H1 (cell line): Measurements from ENCODE around the gene ACADSB. TPM values are rescaled to one million over a fixed set of nuclear protein-coding genes. Genes with fewer than 3 reads are reported as not detected.

Experiments used
- CTCF ChIA-PET: fragments of 300-600 bp; sonication (Branson Sonifier 250); formaldehyde crosslinking; loops from one replicate; lab custom pipeline; 2021; ENCODE audit not compliant: partially characterized antibody; lab: Charles Lee
- POLR2A ChIA-PET: fragments of 300-600 bp; sonication (Branson Sonifier 250); formaldehyde crosslinking; loops from one replicate; lab custom pipeline; 2021; ENCODE audit warnings: inconsistent platforms; ENCODE audit not compliant: partially characterized antibody; lab: Charles Lee
- DNase-seq, 2 experiments: peaks; one replicate each; pipeline versions ENCODE4 v3.0.0 to v3.0.0-alpha.2; 2010 to 2022; ENCODE audit warnings: low spot score in 2 of 2, low read depth in 1 of 2, mixed read lengths in 1 of 2
- FAIRE-seq: peaks from 2 replicates; lab custom pipeline; 2011; peaks lifted over from hg19 to GRCh38; lab: Jason Lieb, UNC
- H2AFZ ChIP-seq: 2 replicates; pipeline ENCODE4 v1.8.1; 2012; ENCODE audit warnings: low read length, inconsistent platforms
- H2AK5ac ChIP-seq: 2 replicates; pipeline ENCODE4 v1.6.1; 2013; ENCODE audit warnings: low read depth, low read length
- H2BK120ac ChIP-seq: replicated peaks from 2 replicates; pipeline ENCODE3; 2013; ENCODE audit warnings: low read depth, low read length, inconsistent platforms
- H2BK12ac ChIP-seq: 2 replicates; pipeline ENCODE4 v1.6.1; 2013; ENCODE audit warnings: low read depth, low read length
- H2BK15ac ChIP-seq: 2 replicates; pipeline ENCODE4 v1.6.1; 2013; ENCODE audit warnings: low read length
- H2BK20ac ChIP-seq: 2 replicates; pipeline ENCODE4 v1.6.1; 2013; ENCODE audit warnings: low read length
- H2BK5ac ChIP-seq: 2 replicates; pipeline ENCODE4 v1.6.1; 2013; ENCODE audit warnings: low read depth, low read length
- H3K14ac ChIP-seq: 2 replicates; pipeline ENCODE4 v1.6.1; 2013; ENCODE audit warnings: inconsistent platforms; ENCODE audit not compliant: insufficient read length
- H3K18ac ChIP-seq: 2 replicates; pipeline ENCODE4 v1.6.1; 2013; ENCODE audit warnings: low read length; ENCODE audit errors: extremely low read depth
- H3K23ac ChIP-seq: 2 replicates; pipeline ENCODE4 v1.6.1; 2013; ENCODE audit warnings: inconsistent platforms; ENCODE audit not compliant: insufficient read length
- H3K23me2 ChIP-seq: 2 replicates; pipeline ENCODE4 v1.6.1; 2013; ENCODE audit warnings: low read depth, low read length
- H3K27ac ChIP-seq: 2 replicates; pipeline ENCODE4 v1.6.1; 2011; ENCODE audit warnings: low read depth, low read length, inconsistent platforms
- H3K27me3 ChIP-seq, 4 experiments: replicated peaks in 1 of 4; 1 replicate in 1 of 4; 2 replicates in 3 of 4; pipeline versions ENCODE4 v1.6.1 to v1.8.1; 2011 to 2013; ENCODE audit warnings: low read length in 3 of 4, mild to moderate bottlenecking in 3 of 4, inconsistent platforms in 2 of 4, mixed read lengths in 2 of 4, moderate library complexity in 1 of 4; ENCODE audit not compliant: control insufficient read depth in 3 of 4, insufficient read depth in 3 of 4; ENCODE audit errors: extremely low read depth in 1 of 4
- H3K36me3 ChIP-seq, 4 experiments: 2 replicates each; pipeline versions ENCODE4 v1.6.1 to v1.8.1; 2011 to 2013; ENCODE audit warnings: mild to moderate bottlenecking in 4 of 4, low read length in 3 of 4, moderate library complexity in 2 of 4, control low read depth in 1 of 4, inconsistent platforms in 1 of 4; ENCODE audit not compliant: insufficient read depth in 4 of 4, control insufficient read depth in 2 of 4
- H3K4ac ChIP-seq: replicated peaks from 2 replicates; pipeline ENCODE3; 2013; ENCODE audit warnings: low read length, low read depth, mixed read lengths, inconsistent platforms; ENCODE audit not compliant: insufficient read length
- H3K4me1 ChIP-seq, 4 experiments: replicated peaks in 1 of 4; 1 replicate in 1 of 4; 2 replicates in 3 of 4; pipeline versions ENCODE4 v1.6.1 to v1.8.1; 2011 to 2013; ENCODE audit warnings: low read length in 3 of 4, inconsistent platforms in 2 of 4, mixed read lengths in 1 of 4; ENCODE audit not compliant: insufficient read depth in 4 of 4, control insufficient read depth in 3 of 4
- H3K4me2 ChIP-seq, 2 experiments: 2 replicates each; pipeline versions ENCODE4 v1.6.1 to v1.8.1; 2011 to 2013; ENCODE audit warnings: low read depth in 2 of 2, low read length in 2 of 2, control low read depth in 1 of 2, inconsistent platforms in 1 of 2, mild to moderate bottlenecking in 1 of 2; ENCODE audit not compliant: insufficient read depth in 1 of 2
- H3K4me3 ChIP-seq, 4 experiments: fragments of 200-600, 300-600 bp in 1 of 4; sonication (generic), shearing (Covaris generic), sonication (Bioruptor Twin) in 1 of 4; 2 replicates each; pipeline versions ENCODE4 v1.5.1 to v1.8.1; 2011 to 2016; ENCODE audit warnings: low read length in 4 of 4, low read depth in 3 of 4, control low read depth in 2 of 4, inconsistent platforms in 2 of 4, mild to moderate bottlenecking in 2 of 4, mixed read lengths in 1 of 4, moderate library complexity in 1 of 4; ENCODE audit not compliant: insufficient read depth in 2 of 4; ENCODE audit errors: extremely low read depth in 1 of 4
- H3K56ac ChIP-seq: replicated peaks from 2 replicates; pipeline ENCODE3; 2013; ENCODE audit warnings: low read depth, mild to moderate bottlenecking, mixed read lengths, low read length, inconsistent platforms; ENCODE audit not compliant: insufficient read length
- H3K79me1 ChIP-seq: 2 replicates; pipeline ENCODE4 v1.6.1; 2013; ENCODE audit warnings: low read depth, low read length, control low read depth
- H3K79me2 ChIP-seq, 2 experiments: 2 replicates each; pipeline versions ENCODE4 v1.6.1 to v1.8.1; 2012 to 2013; ENCODE audit warnings: low read length in 2 of 2, mild to moderate bottlenecking in 2 of 2, inconsistent platforms in 1 of 2; ENCODE audit not compliant: insufficient read depth in 2 of 2, control insufficient read depth in 1 of 2
- H3K9ac ChIP-seq, 4 experiments: replicated peaks in 1 of 4; 1 replicate in 1 of 4; 2 replicates in 3 of 4; pipeline versions ENCODE4 v1.6.1 to v1.8.1; 2011 to 2013; ENCODE audit warnings: low read depth in 3 of 4, low read length in 3 of 4, control low read depth in 2 of 4, mild to moderate bottlenecking in 2 of 4, moderate library complexity in 2 of 4, inconsistent platforms in 1 of 4; ENCODE audit errors: extremely low read depth in 1 of 4
- H3K9me3 ChIP-seq, 2 experiments: 2 replicates each; pipeline versions ENCODE4 v1.6.1 to v1.8.1; 2012 to 2013; ENCODE audit warnings: mild to moderate bottlenecking in 2 of 2, moderate library complexity in 2 of 2, control low read depth in 1 of 2, inconsistent platforms in 1 of 2, low read depth in 1 of 2, low read length in 1 of 2, mixed read lengths in 1 of 2; ENCODE audit not compliant: insufficient read depth in 2 of 2
- H4K20me1 ChIP-seq, 2 experiments: replicated peaks in 1 of 2; 2 replicates each; pipeline versions ENCODE3 to v1.8.1; 2011 to 2013; ENCODE audit warnings: inconsistent platforms in 2 of 2, low read length in 2 of 2, mild to moderate bottlenecking in 1 of 2; ENCODE audit not compliant: insufficient read depth in 2 of 2, control insufficient read depth in 1 of 2
- H4K5ac ChIP-seq: 2 replicates; pipeline ENCODE4 v1.6.1; 2013; ENCODE audit warnings: low read length, low read depth, mixed read lengths, inconsistent platforms; ENCODE audit not compliant: insufficient read length
- H4K8ac ChIP-seq: 2 replicates; pipeline ENCODE4 v1.8.0; 2013; ENCODE audit warnings: mild to moderate bottlenecking, moderate library complexity, low read length, inconsistent platforms; ENCODE audit not compliant: insufficient read depth; ENCODE audit errors: extremely low read depth
- H4K91ac ChIP-seq: replicated peaks from 2 replicates; pipeline ENCODE3; 2013; ENCODE audit warnings: low read length, mixed read lengths, inconsistent platforms; ENCODE audit not compliant: insufficient read length
- CHD1 ChIP-seq: IDR thresholded peaks from 2 replicates; pipeline ENCODE4 v1.6.1; 2012; ENCODE audit warnings: low read depth, low read length, improper control_type of control experiment
- EZH2 ChIP-seq: fragments of 200-600 bp; sonication (generic); IDR thresholded peaks from 2 replicates; pipeline ENCODE4 v1.7.1; 2012; ENCODE audit warnings: low read depth, mild to moderate bottlenecking, moderate library complexity, low read length, inconsistent platforms; ENCODE audit not compliant: severe bottlenecking
- FOSL1 ChIP-seq: IDR thresholded peaks from 2 replicates; pipeline ENCODE4 v1.6.1; 2011; ENCODE audit warnings: mild to moderate bottlenecking, low read depth, low read length, moderate library complexity; ENCODE audit not compliant: insufficient read depth
- HDAC2 ChIP-seq, 2 experiments: fragments of 300-600 bp in 1 of 2; sonication (generic) in 1 of 2; IDR thresholded peaks; 2 replicates each; pipeline ENCODE4 v1.6.1; 2011 to 2012; ENCODE audit warnings: low read depth in 2 of 2, low read length in 2 of 2, mild to moderate bottlenecking in 2 of 2, moderate library complexity in 2 of 2, borderline replicate concordance in 1 of 2, inconsistent platforms in 1 of 2
- JUN ChIP-seq: IDR thresholded peaks from 2 replicates; pipeline ENCODE4 v1.6.1; 2011; ENCODE audit warnings: low read depth, mild to moderate bottlenecking, improper control_type of control experiment, low read length
- KDM1A ChIP-seq: fragments of 200-600, 300-600 bp; sonication (generic); IDR thresholded peaks from 2 replicates; pipeline ENCODE4 v1.7.1; 2016; ENCODE audit warnings: mild to moderate bottlenecking, low read length, borderline replicate concordance
- KDM4A ChIP-seq: IDR thresholded peaks from one replicate; pipeline ENCODE4 v1.7.1; 2012; ENCODE audit warnings: low read depth, mild to moderate bottlenecking, moderate library complexity, low read length, inconsistent platforms; ENCODE audit not compliant: severe bottlenecking
- RAD21 ChIP-seq, 2 experiments: IDR thresholded peaks in 1 of 2; conservative IDR thresholded peaks in 1 of 2; 2 replicates each; pipeline ENCODE4 v1.6.1; 2011; ENCODE audit warnings: low read depth in 2 of 2, low read length in 2 of 2, improper control_type of control experiment in 1 of 2, inconsistent platforms in 1 of 2, mild to moderate bottlenecking in 1 of 2, moderate library complexity in 1 of 2
- RBBP5 ChIP-seq: IDR thresholded peaks from 2 replicates; pipeline ENCODE4 v1.7.1; 2012; ENCODE audit warnings: low read depth, mild to moderate bottlenecking, inconsistent platforms, low read length, moderate library complexity, borderline replicate concordance
- SP2 ChIP-seq: IDR thresholded peaks from 2 replicates; pipeline ENCODE4 v1.6.1; 2012; ENCODE audit warnings: mild to moderate bottlenecking, low read length, inconsistent platforms
- TBP ChIP-seq: IDR thresholded peaks from 2 replicates; pipeline ENCODE4 v1.6.1; 2011; ENCODE audit warnings: low read depth, low read length, improper control_type of control experiment
- TCF12 ChIP-seq: IDR thresholded peaks from 2 replicates; pipeline ENCODE4 v1.6.1; 2011; ENCODE audit warnings: low read depth, mild to moderate bottlenecking, low read length
- WGBS, 2 experiments: shearing (Covaris generic) in 1 of 2; methylation state at CpG; one replicate each; pipeline versions ENCODE4 v1.1.6 to v1.1.7; 2013 to 2015; ENCODE audit warnings: low lambda C conversion rate in 2 of 2, mixed read lengths in 2 of 2, inconsistent platforms in 1 of 2, low coverage in 1 of 2, missing lambda C conversion rate in 1 of 2; ENCODE audit not compliant: insufficient replicate concordance in 2 of 2, insufficient coverage in 1 of 2, insufficient read length in 1 of 2; ENCODE audit errors: extremely low coverage in 1 of 2, missing lambda C conversion rate in 1 of 2; 5-methylcytosine and 5-hydroxymethylcytosine counted together
- polyA plus RNA-seq, 7 experiments: library from polyadenylated mRNA; depleted of rRNA in 3 of 7; stranded (reverse) in 5 of 7; unstranded in 2 of 7; fragments of >200 nt in 5 of 7; fragments of 200-250 nt in 2 of 7; gene quantifications; 1 replicate in 5 of 7; 2 replicates in 1 of 7; 4 replicates in 1 of 7; pipeline versions ENCODE4 v1.2.1 to v1.2.3, GENCODE V29; 2011 to 2013; ENCODE audit warnings: missing spikeins in 2 of 7, mixed read lengths in 2 of 7
- total RNA-seq: library from RNA; stranded (reverse); fragmentation: NEBNext Ultra II Directional; extraction: Animal tissue kit (Norgen Biotek cat#: 25700); gene quantifications from 2 replicates; pipeline ENCODE4 v1.2.1, GENCODE V29; 2021

The ACADSB gene
- total and polyA plus RNA-seq, 2 of the 8 experiments (the other 6 are each of a cell fraction or from before 2014, with no cell fraction given): 5.6 to 11.2 TPM

DNA sequence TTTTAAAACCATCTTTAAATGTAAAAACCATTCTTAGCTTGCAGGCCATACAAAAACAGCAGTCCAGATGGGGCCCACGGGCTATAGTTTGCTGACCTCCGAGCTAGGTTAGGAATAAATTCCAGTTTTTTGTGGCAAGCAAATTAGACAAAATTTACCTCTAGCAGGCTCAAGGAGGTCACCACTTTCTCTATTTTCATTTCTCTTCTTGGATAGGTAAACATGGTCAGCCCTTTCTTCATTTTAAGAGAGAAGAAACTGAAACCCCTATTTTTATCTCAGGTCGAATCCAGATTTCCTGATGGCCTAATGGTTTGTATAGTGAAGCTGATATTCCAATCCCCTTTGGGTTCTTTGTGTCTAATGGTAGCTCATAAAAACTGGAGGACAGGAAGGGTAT lies 10.9 kb upstream of the ACADSB start:
- no peak overlapping the region for H3K14ac ChIP-seq
- peak overlapping the region in 1 of 4 experiments; percentile 34; a peak in 1 of 7 replicates for H3K9ac ChIP-seq
- H3K27me3 ChIP-seq: no peaks in the 10 kb centered on the region
- H4K8ac ChIP-seq: no peak overlapping the region
- no peak overlapping the region for H2AK5ac ChIP-seq
- H3K18ac ChIP-seq: no peak overlapping the region
- no peaks in the 10 kb centered on the region; a peak in 1 of 4 replicates for H3K9me3 ChIP-seq
- H3K23me2 ChIP-seq: no peaks in the 10 kb centered on the region
- peaks cover 0 to 27% of the 10 kb centered on the region in 2 experiments; a peak in 2 of 4 replicates for H3K79me2 ChIP-seq
- 84% methylated on average over 3 of the region's 3 CpGs; no CpG with 5 or more reads in 1 of the 2 experiments for WGBS, 2 experiments
- no peak overlapping the region for H3K23ac ChIP-seq
- H4K5ac ChIP-seq: no peak overlapping the region
- H3K27ac ChIP-seq: no peak overlapping the region
- no peak overlapping the region for H2BK5ac ChIP-seq
- ChIA-PET POLR2A (interaction anchor here (0.8 kb wide), 1 partner anchor 10 kb away, joined by 4 read pairs; no protein-coding TSS in a partner anchor), CTCF (interaction anchor here (0.8 to 4.4 kb wide), 3 partner anchors 14 to 18 kb away, joined by 3 to 24 read pairs (median 5); no protein-coding TSS in a partner anchor)
- H3K4ac ChIP-seq: no peak overlapping the region
- H3K36me3 ChIP-seq: peaks cover 2 to 23% (median 9%) of the 10 kb centered on the region in 4 experiments; a peak in 6 of 8 replicates
- H3K4me2 ChIP-seq: no peak overlapping the region
- peaks cover 0 to 4% of the 10 kb centered on the region in 2 experiments for H4K20me1 ChIP-seq
- no peak overlapping the region for H2BK20ac ChIP-seq
- FAIRE-seq (no peak), DNase-seq (no peak)
- no peaks in the 10 kb centered on the region for H3K4me1 ChIP-seq
- H3K79me1 ChIP-seq: no peaks in the 10 kb centered on the region; the same call in 1 of the 2 replicates
- no peak overlapping the region for H2AFZ ChIP-seq
- H2BK120ac ChIP-seq: no peak overlapping the region
- H2BK12ac ChIP-seq: no peak overlapping the region
- no peak overlapping the region for H4K91ac ChIP-seq
- no peak overlapping the region for H3K4me3 ChIP-seq
- H3K56ac ChIP-seq: no peak overlapping the region
- H2BK15ac ChIP-seq: no peak overlapping the region
- no peak for TF ChIP-seq KDM4A
- TF ChIP-seq TBP: no peak
- TF ChIP-seq TCF12: no peak
- no peak for TF ChIP-seq RBBP5
- no peak for TF ChIP-seq RAD21 (IDR thresholded peaks at IDR 0.05 in 1 of 2, conservative IDR thresholded peaks at IDR 0.05 in 1 of 2; ENCODE audit: low read depth in 2 of 2, low read length in 2 of 2)
- no peak for TF ChIP-seq FOSL1
- TF ChIP-seq EZH2: no peak
- no peak for TF ChIP-seq KDM1A
- no peak for TF ChIP-seq HDAC2 (IDR thresholded peaks at IDR 0.05; ENCODE audit: borderline replicate concordance in 1 of 2, low read depth in 2 of 2, low read length in 2 of 2)
- TF ChIP-seq SP2: no peak
- TF ChIP-seq JUN: no peak
- TF ChIP-seq CHD1: no peak
